Naive thymus-derived CD4-positive, alpha-beta T cell (primary cell): Measurements from ENCODE around the gene LUC7L2. TPM values are rescaled to one million over a fixed set of nuclear protein-coding genes. Genes with fewer than 3 reads are reported as not detected.

Experiments used
- ATAC-seq: fragments of 150-1000 bp; cut with Tn5 transposase; 2 replicates; pipeline ENCODE4 v1.10.0; 2021; ENCODE audit warnings: mild to moderate bottlenecking, moderate library complexity
- CTCF ChIA-PET: fragments of 350-600 bp; sonication (Branson Sonifier 250); formaldehyde crosslinking; loops from one replicate; lab custom pipeline; 2021; ENCODE audit warnings: antibody characterized with exemption; lab: Charles Lee
- POLR2A ChIA-PET: fragments of 350-600 bp; sonication (Branson Sonifier 250); formaldehyde crosslinking; loops from one replicate; lab custom pipeline; 2021; ENCODE audit warnings: antibody characterized with exemption, inconsistent platforms; lab: Charles Lee
- DNase-seq, 9 donors: peaks; one replicate each; pipeline versions ENCODE4 v3.0.0 to v3.0.0-alpha.2; 2020 to 2022; ENCODE audit warnings: mixed read lengths in 1 of 9
- H3K27ac ChIP-seq: one replicate; pipeline ENCODE4 v1.7.0; 2013; ENCODE audit warnings: mild to moderate bottlenecking, low read depth, low read length, moderate library complexity
- H3K27me3 ChIP-seq, 2 donors: one replicate each; pipeline ENCODE4 v1.7.0; 2013; ENCODE audit warnings: low read length in 2 of 2, mild to moderate bottlenecking in 2 of 2, moderate library complexity in 2 of 2; ENCODE audit not compliant: control insufficient read depth in 2 of 2, insufficient read depth in 2 of 2
- H3K36me3 ChIP-seq, 3 experiments: 1 replicate in 2 of 3; 2 replicates in 1 of 3; pipeline ENCODE4 v1.7.0; 2013; ENCODE audit warnings: low read length in 3 of 3, mild to moderate bottlenecking in 3 of 3, moderate library complexity in 1 of 3; ENCODE audit not compliant: insufficient read depth in 3 of 3, control insufficient read depth in 2 of 3
- H3K4me1 ChIP-seq, 2 donors: one replicate each; pipeline ENCODE4 v1.7.0; 2013; ENCODE audit warnings: low read length in 2 of 2, mild to moderate bottlenecking in 2 of 2, moderate library complexity in 1 of 2; ENCODE audit not compliant: control insufficient read depth in 2 of 2, insufficient read depth in 2 of 2
- H3K4me3 ChIP-seq: 2 replicates; pipeline ENCODE4 v1.7.0; 2013; ENCODE audit warnings: mild to moderate bottlenecking, low read length
- H3K9me3 ChIP-seq, 3 experiments: 1 replicate in 2 of 3; 2 replicates in 1 of 3; pipeline ENCODE4 v1.7.0; 2013; ENCODE audit warnings: low read length in 3 of 3; ENCODE audit not compliant: control insufficient read depth in 2 of 3
- H3K27ac Mint-ChIP-seq, 9 donors: one replicate each; pipeline ENCODE4 v1.8.0; 2020 to 2022; ENCODE audit warnings: mixed read lengths in 9 of 9, mild to moderate bottlenecking in 8 of 9, moderate library complexity in 5 of 9, inconsistent platforms in 2 of 9
- H3K27me3 Mint-ChIP-seq, 5 donors: one replicate each; pipeline ENCODE4 v1.8.0; 2021 to 2022; ENCODE audit warnings: mixed read lengths in 5 of 5, mild to moderate bottlenecking in 1 of 5
- H3K36me3 Mint-ChIP-seq, 5 donors: one replicate each; pipeline ENCODE4 v1.8.0; 2020 to 2022; ENCODE audit warnings: mixed read lengths in 5 of 5, mild to moderate bottlenecking in 3 of 5, inconsistent platforms in 1 of 5
- H3K4me1 Mint-ChIP-seq, 7 donors: one replicate each; pipeline ENCODE4 v1.8.0; 2020 to 2022; ENCODE audit warnings: mixed read lengths in 7 of 7, mild to moderate bottlenecking in 3 of 7, inconsistent platforms in 1 of 7
- H3K4me3 Mint-ChIP-seq, 10 donors: one replicate each; pipeline ENCODE4 v1.8.0; 2020 to 2022; ENCODE audit warnings: mild to moderate bottlenecking in 10 of 10, mixed read lengths in 10 of 10, moderate library complexity in 6 of 10, inconsistent platforms in 2 of 10
- H3K9me3 Mint-ChIP-seq, 11 donors: one replicate each; pipeline ENCODE4 v1.8.0; 2020 to 2022; ENCODE audit warnings: mixed read lengths in 11 of 11, mild to moderate bottlenecking in 4 of 11, inconsistent platforms in 1 of 11, moderate library complexity in 1 of 11
- intact Hi-C, 2 donors: fragments of 100-400 bp; cut with micrococcal nuclease; formaldehyde crosslinking; loops; one replicate each; pipeline ENCODE4 v1.15.1; 2023
- polyA plus RNA-seq, 2 donors: library from polyadenylated mRNA; unstranded; fragments of 300-500 nt; fragmentation: Illumina TruSeq; gene quantifications; one replicate each; pipeline ENCODE4 v1.2.3, GENCODE V29; 2021
- total RNA-seq, 6 experiments: library from RNA in 5 of 6; stranded (reverse) in 5 of 6; gene quantifications; 1 replicate in 5 of 6; 2 replicates in 1 of 6; pipeline ENCODE4 v1.2.3 and lab custom pipeline; 2021 to 2026

The LUC7L2 gene
- total and polyA plus RNA-seq, 7 experiments from 2014 or later = 59.6 to 183 (median 141) TPM

- peak overlapping the region; percentile 97 for H3K27ac ChIP-seq
- H3K9me3 ChIP-seq = no peaks in the 10 kb centered on the region
- Mint-ChIP-seq H3K27ac (peak overlapping the region; percentile 95 to 100 (median 98)), H3K27me3 (no peaks in the 10 kb centered on the region), H3K36me3 (peaks cover 0 to 16% (median 4%) of the 10 kb centered on the region in 5 donors), H3K4me1 (peaks cover 21 to 54% (median 37%) of the 10 kb centered on the region in 7 donors), H3K4me3 (peak overlapping the region; percentile 93 to 100 (median 99)), H3K9me3 (peaks cover 0 to 4% (median 0%) of the 10 kb centered on the region in 11 donors)
- ATAC-seq (peak; percentile 4), DNase-seq (peak; percentile 13 to 41 (median 25))
- H3K4me1 ChIP-seq = peaks cover 10 to 25% of the 10 kb centered on the region in 2 donors
- intact Hi-C loops = loop anchor here (1.0 to 5.0 kb wide), 10 partner anchors 18 to 898 kb away; partner anchors contain the start of genes TRIM24 (in 2 of the 2), UBN2 (in 2 of the 2), PARP12 (in 1 of the 2) and ZC3HAV1 (in 1 of the 2)
- CTCF ChIA-PET = no interaction called here
- peaks cover 0 to 6% (median 0%) of the 10 kb centered on the region in 3 experiments for H3K36me3 ChIP-seq
- POLR2A ChIA-PET = interaction anchor here (0.7 to 3.4 kb wide), 13 partner anchors 9 to 606 kb away, joined by 3 to 68 read pairs (median 5); partner anchors contain the start of genes FMC1 and UBN2
- no peaks in the 10 kb centered on the region for H3K27me3 ChIP-seq
- peak overlapping the region; percentile 80 for H3K4me3 ChIP-seq
Measured at GRCh38 chr7:139358541-139359365, 941 bp upstream of the LUC7L2 start.

- Histone ChIP-seq H3K36me3 (peaks cover 0 to 9% (median 3%) of the 10 kb centered on the region in 3 experiments), H3K4me1 (peaks cover 15 to 32% of the 10 kb centered on the region in 2 donors), H3K27me3 (no peaks in the 10 kb centered on the region), H3K9me3 (no peaks in the 10 kb centered on the region), H3K4me3 (peak overlapping the region; percentile 80), H3K27ac (peak overlapping the region; percentile 97)
- ATAC-seq = peak; percentile 82
- peaks cover 0 to 4% (median 0%) of the 10 kb centered on the region in 11 donors for H3K9me3 Mint-ChIP-seq
- ChIA-PET POLR2A (interaction anchor here (0.5 to 3.4 kb wide), 20 partner anchors 9 to 1362 kb away, joined by 3 to 68 read pairs (median 4); partner anchors contain the start of genes FMC1, KDM7A and UBN2), CTCF (interaction anchor here (0.6 to 0.9 kb wide), 2 partner anchors 15 to 20 kb away, joined by 3 read pairs; no protein-coding TSS in a partner anchor)
- H3K27me3 Mint-ChIP-seq = no peaks in the 10 kb centered on the region
- H3K4me1 Mint-ChIP-seq = peaks cover 26 to 68% (median 52%) of the 10 kb centered on the region in 7 donors
- peak overlapping the region; percentile 95 to 100 (median 98) for H3K27ac Mint-ChIP-seq
- H3K36me3 Mint-ChIP-seq = peaks cover 3 to 19% (median 8%) of the 10 kb centered on the region in 5 donors
- intact Hi-C loops = loop anchor here (1.0 to 5.0 kb wide), 5 partner anchors 10 to 1117 kb away; partner anchors contain the start of genes MKRN1 (in 1 of the 2) and SLC37A3 (in 1 of the 2)
- DNase-seq = peak; percentile 92 to 99 (median 97)
- peak overlapping the region; percentile 93 to 100 (median 99) for H3K4me3 Mint-ChIP-seq
Measured at GRCh38 chr7:139360210-139360947, 685 bp downstream of the LUC7L2 start.

- ChIA-PET POLR2A (interaction anchor here (0.5 to 3.4 kb wide), 6 partner anchors 9 to 255 kb away, joined by 3 to 68 read pairs (median 10); partner anchors contain the start of genes FMC1 and UBN2), CTCF (no interaction called here)
- peak overlapping the region; percentile 95 to 100 (median 98) for H3K27ac Mint-ChIP-seq
- DNase-seq (no peak), ATAC-seq (no peak)
- Histone ChIP-seq H3K36me3 (peaks cover 3 to 13% (median 9%) of the 10 kb centered on the region in 3 experiments), H3K4me1 (peaks cover 20 to 34% of the 10 kb centered on the region in 2 donors), H3K9me3 (no peaks in the 10 kb centered on the region), H3K27me3 (no peaks in the 10 kb centered on the region), H3K27ac (peak overlapping the region; percentile 97), H3K4me3 (peak overlapping the region; percentile 80)
- peak overlapping the region; percentile 93 to 100 (median 99) for H3K4me3 Mint-ChIP-seq
- H3K9me3 Mint-ChIP-seq = peaks cover 0 to 4% (median 0%) of the 10 kb centered on the region in 11 donors
- H3K36me3 Mint-ChIP-seq = peaks cover 5 to 16% (median 11%) of the 10 kb centered on the region in 5 donors
- intact Hi-C loops = loop anchor here (1.0 to 5.0 kb wide), 5 partner anchors 9 to 1116 kb away; partner anchors contain the start of genes MKRN1 (in 1 of the 2) and SLC37A3 (in 1 of the 2)
- peaks cover 26 to 73% (median 57%) of the 10 kb centered on the region in 7 donors for H3K4me1 Mint-ChIP-seq
- H3K27me3 Mint-ChIP-seq = no peaks in the 10 kb centered on the region
Measured at GRCh38 chr7:139360948-139361307, 1.2 kb downstream of the LUC7L2 start.

- H3K9me3 ChIP-seq = no peaks in the 10 kb centered on the region
- H3K4me3 Mint-ChIP-seq = peak overlapping the region; percentile 93 to 100 (median 99)
- H3K9me3 Mint-ChIP-seq = peaks cover 0 to 4% (median 0%) of the 10 kb centered on the region in 11 donors
- H3K36me3 ChIP-seq = peaks cover 5 to 14% (median 10%) of the 10 kb centered on the region in 3 experiments
- intact Hi-C loops = loop anchor here in 1 of 2 donors (5.0 kb wide), 2 partner anchors 1036 to 1116 kb away; partner anchors contain the start of genes MKRN1 and SLC37A3
- H3K27ac ChIP-seq = peak overlapping the region; percentile 97
- POLR2A ChIA-PET = interaction anchor here (0.6 to 0.7 kb wide), 3 partner anchors 19 to 235 kb away, joined by 3 to 5 read pairs (median 3); no protein-coding TSS in a partner anchor
- peaks cover 23 to 34% of the 10 kb centered on the region in 2 donors for H3K4me1 ChIP-seq
- H3K4me1 Mint-ChIP-seq = peaks cover 26 to 79% (median 63%) of the 10 kb centered on the region in 7 donors
- H3K36me3 Mint-ChIP-seq = peaks cover 5 to 16% (median 11%) of the 10 kb centered on the region in 5 donors
- no peaks in the 10 kb centered on the region for H3K27me3 ChIP-seq
- DNase-seq (no peak), ATAC-seq (no peak)
- peak overlapping the region; percentile 80 for H3K4me3 ChIP-seq
- no peaks in the 10 kb centered on the region for H3K27me3 Mint-ChIP-seq
- peak overlapping the region in 8 of 9 donors; percentile 67 to 100 (median 96) for H3K27ac Mint-ChIP-seq
- CTCF ChIA-PET = no interaction called here
Measured at GRCh38 chr7:139361523-139361922, 1.8 kb downstream of the LUC7L2 start.

- ChIA-PET CTCF (no interaction called here), POLR2A (interaction anchor here (0.7 kb wide), 1 partner anchor 24 kb away, joined by 3 read pairs; no protein-coding TSS in a partner anchor)
Measured at GRCh38 chr7:139362302-139362701, 2.6 kb downstream of the LUC7L2 start.

More at GRCh38 chr7:139362302-139362701, 2.6 kb downstream of the LUC7L2 start:
- DNase-seq = no peak
- peaks cover 5 to 16% (median 10%) of the 10 kb centered on the region in 3 experiments for H3K36me3 ChIP-seq
- no peak for ATAC-seq
- H3K4me3 Mint-ChIP-seq = peak overlapping the region; percentile 20 to 100 (median 60)
- H3K27ac Mint-ChIP-seq = peak overlapping the region in 2 of 9 donors; percentile 43 to 67
- H3K9me3 Mint-ChIP-seq = peaks cover 0 to 4% (median 0%) of the 10 kb centered on the region in 11 donors
- no peaks in the 10 kb centered on the region for H3K27me3 ChIP-seq
- intact Hi-C loops = loop anchor here in 1 of 2 donors (5.0 kb wide), 2 partner anchors 1035 to 1115 kb away; partner anchors contain the start of genes MKRN1 and SLC37A3
- H3K27me3 Mint-ChIP-seq = no peaks in the 10 kb centered on the region
- peaks cover 23 to 34% of the 10 kb centered on the region in 2 donors for H3K4me1 ChIP-seq
- peaks cover 26 to 74% (median 66%) of the 10 kb centered on the region in 7 donors for H3K4me1 Mint-ChIP-seq
- H3K4me3 ChIP-seq = no peak overlapping the region
- peaks cover 6 to 16% (median 11%) of the 10 kb centered on the region in 5 donors for H3K36me3 Mint-ChIP-seq
- H3K9me3 ChIP-seq = no peaks in the 10 kb centered on the region
- H3K27ac ChIP-seq = no peak overlapping the region
